WTC11 (cell line): ENCODE results near the gene TOR3A. TPM values are rescaled to one million over a fixed set of nuclear protein-coding genes. Genes with fewer than 3 reads are reported as not detected.

Experiments used
- ATAC-seq: fragments of 200-7000 bp; cut with Tn5 transposase; 2 replicates; pipeline ENCODE4 v1.10.0; 2021; ENCODE audit warnings: mild to moderate bottlenecking, moderate library complexity
- CTCF ChIA-PET: fragments of 300-600 bp; sonication (Branson Sonifier 250); formaldehyde crosslinking; loops from one replicate; lab custom pipeline; 2021; ENCODE audit warnings: antibody characterized with exemption; lab: Charles Lee
- POLR2A ChIA-PET: fragments of 350-600 bp; sonication (Branson Sonifier 250); formaldehyde crosslinking; loops from one replicate; lab custom pipeline; 2021; ENCODE audit warnings: antibody characterized with exemption; lab: Charles Lee
- DNase-seq: peaks from one replicate; pipeline ENCODE4 v3.0.0; 2021; ENCODE audit warnings: low spot score
- H3K27ac Mint-ChIP-seq: 2 replicates; pipeline ENCODE4 v1.8.0; 2021; ENCODE audit warnings: mixed read lengths
- H3K27me3 Mint-ChIP-seq: 2 replicates; pipeline ENCODE4 v1.8.0; 2021; ENCODE audit warnings: low read depth, mild to moderate bottlenecking, moderate library complexity, mixed read lengths
- H3K36me3 Mint-ChIP-seq: 2 replicates; pipeline ENCODE4 v1.8.0; 2021; ENCODE audit warnings: mixed read lengths
- H3K4me1 Mint-ChIP-seq: 2 replicates; pipeline ENCODE4 v1.8.0; 2022; ENCODE audit warnings: mixed read lengths
- H3K4me3 Mint-ChIP-seq: 2 replicates; pipeline ENCODE4 v1.8.0; 2021; ENCODE audit warnings: mild to moderate bottlenecking, moderate library complexity, mixed read lengths
- H3K9me3 Mint-ChIP-seq: 2 replicates; pipeline ENCODE4 v1.8.0; 2021; ENCODE audit warnings: mixed read lengths
- ERG ChIP-seq: fragments of 250-450 bp; sonication (Bioruptor Pico); IDR thresholded peaks from 2 replicates; pipeline ENCODE4 v1.8.0; 2021; ENCODE audit warnings: mild to moderate bottlenecking
- ESRRA ChIP-seq: sonication (generic); formaldehyde crosslinking; IDR thresholded peaks from 2 replicates; pipeline ENCODE4 v1.8.1; 2022; ENCODE audit warnings: mild to moderate bottlenecking, missing genetic modification reagents, borderline replicate concordance
- FOXJ3 ChIP-seq: sonication (generic); formaldehyde crosslinking; IDR thresholded peaks from 2 replicates; pipeline ENCODE4 v1.9.0; 2021; ENCODE audit warnings: missing genetic modification reagents, mild to moderate bottlenecking, borderline replicate concordance
- GTF2I ChIP-seq: fragments of 250-450 bp; sonication (Bioruptor Pico); conservative IDR thresholded peaks from 2 replicates; pipeline ENCODE4 v1.4.0; 2021; ENCODE audit warnings: mild to moderate bottlenecking
- HMGA2 ChIP-seq: fragments of 250-450 bp; sonication (Bioruptor Pico); IDR thresholded peaks from 2 replicates; pipeline ENCODE4 v1.4.0; 2021; ENCODE audit warnings: mild to moderate bottlenecking, moderate library complexity
- JAZF1 ChIP-seq: fragments of 250-450 bp; sonication (Bioruptor Pico); IDR thresholded peaks from 2 replicates; pipeline ENCODE4 v1.9.0; 2021; ENCODE audit warnings: moderate library complexity, mild to moderate bottlenecking, inconsistent platforms
- NR1H2 ChIP-seq: sonication (generic); formaldehyde crosslinking; IDR thresholded peaks from 2 replicates; pipeline ENCODE4 v1.9.0; 2021; ENCODE audit warnings: mild to moderate bottlenecking, moderate library complexity, missing genetic modification reagents
- NR2C2 ChIP-seq: sonication (generic); formaldehyde crosslinking; IDR thresholded peaks from 2 replicates; pipeline ENCODE4 v1.8.0; 2022; ENCODE audit warnings: mild to moderate bottlenecking, missing genetic modification reagents
- TP53 ChIP-seq: sonication (generic); formaldehyde crosslinking; IDR thresholded peaks from 2 replicates; pipeline ENCODE4 v1.8.1; 2023; ENCODE audit warnings: mild to moderate bottlenecking, missing genetic modification reagents
- ZNF138 ChIP-seq: sonication (generic); formaldehyde crosslinking; conservative IDR thresholded peaks from 2 replicates; pipeline ENCODE4 v1.8.1; 2022; ENCODE audit warnings: mild to moderate bottlenecking, moderate library complexity, missing genetic modification reagents
- ZNF396 ChIP-seq: fragments of 250-450 bp; sonication (Bioruptor Pico); IDR thresholded peaks from 2 replicates; pipeline ENCODE4 v1.8.0; 2021; ENCODE audit warnings: mild to moderate bottlenecking, moderate library complexity, borderline replicate concordance
- ZNF416 ChIP-seq: fragments of 250-450 bp; sonication (Bioruptor Pico); IDR thresholded peaks from 2 replicates; pipeline ENCODE4 v1.9.0; 2021; ENCODE audit warnings: mild to moderate bottlenecking, inconsistent platforms
- total RNA-seq: library from RNA; stranded (reverse); gene quantifications from 3 replicates; pipeline ENCODE4 v1.2.3, GENCODE V29; 2021
- TF ChIP-seq, protein P1 (sequence below): sonication (generic); formaldehyde crosslinking; IDR thresholded peaks from 2 replicates; pipeline ENCODE4 v1.8.0; 2022; ENCODE audit warnings: mild to moderate bottlenecking, missing genetic modification reagents
- TF ChIP-seq, protein P2 (sequence below): sonication (generic); formaldehyde crosslinking; IDR thresholded peaks from 2 replicates; pipeline ENCODE4 v1.8.1; 2022; ENCODE audit warnings: low read depth, missing genetic modification reagents, borderline replicate concordance
- TF ChIP-seq, protein P3 (sequence below): sonication (generic); formaldehyde crosslinking; conservative IDR thresholded peaks from 2 replicates; pipeline ENCODE4 v1.8.1; 2022; ENCODE audit warnings: mild to moderate bottlenecking, missing genetic modification reagents
- TF ChIP-seq, protein P4 (sequence below): fragments of 250-450 bp; sonication (Bioruptor Pico); IDR thresholded peaks from 2 replicates; pipeline ENCODE4 v1.9.0; 2021; ENCODE audit warnings: mild to moderate bottlenecking, borderline replicate concordance
- TF ChIP-seq, protein P5 (sequence below): sonication (generic); formaldehyde crosslinking; IDR thresholded peaks from 2 replicates; pipeline ENCODE4 v1.8.1; 2022; ENCODE audit warnings: low read depth, mild to moderate bottlenecking, moderate library complexity, missing genetic modification reagents, borderline replicate concordance
- TF ChIP-seq, protein P6 (sequence below): fragments of 250-450 bp; sonication (Bioruptor Pico); IDR thresholded peaks from 2 replicates; pipeline ENCODE4 v1.9.0; 2021; ENCODE audit warnings: mild to moderate bottlenecking

Gene TOR3A
- total RNA-seq, 1 experiment from 2014 or later: 20.5 TPM

GRCh38 chr1:179047636-179047997 is 34.3 kb upstream of the TOR3A start:
- Mint-ChIP-seq H3K27ac (no peak overlapping the region), H3K4me3 (no peak overlapping the region), H3K27me3 (no peaks in the 10 kb centered on the region), H3K4me1 (no peaks in the 10 kb centered on the region), H3K36me3 (no peaks in the 10 kb centered on the region), H3K9me3 (no peaks in the 10 kb centered on the region)
- CTCF ChIA-PET: no interaction called here
- no peak for DNase-seq
- no peak for ATAC-seq
- TF ChIP-seq, protein P1, sequence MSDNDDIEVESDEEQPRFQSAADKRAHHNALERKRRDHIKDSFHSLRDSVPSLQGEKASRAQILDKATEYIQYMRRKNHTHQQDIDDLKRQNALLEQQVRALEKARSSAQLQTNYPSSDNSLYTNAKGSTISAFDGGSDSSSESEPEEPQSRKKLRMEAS (CRISPR knock-in tag): no peak
- TF ChIP-seq, protein P2, sequence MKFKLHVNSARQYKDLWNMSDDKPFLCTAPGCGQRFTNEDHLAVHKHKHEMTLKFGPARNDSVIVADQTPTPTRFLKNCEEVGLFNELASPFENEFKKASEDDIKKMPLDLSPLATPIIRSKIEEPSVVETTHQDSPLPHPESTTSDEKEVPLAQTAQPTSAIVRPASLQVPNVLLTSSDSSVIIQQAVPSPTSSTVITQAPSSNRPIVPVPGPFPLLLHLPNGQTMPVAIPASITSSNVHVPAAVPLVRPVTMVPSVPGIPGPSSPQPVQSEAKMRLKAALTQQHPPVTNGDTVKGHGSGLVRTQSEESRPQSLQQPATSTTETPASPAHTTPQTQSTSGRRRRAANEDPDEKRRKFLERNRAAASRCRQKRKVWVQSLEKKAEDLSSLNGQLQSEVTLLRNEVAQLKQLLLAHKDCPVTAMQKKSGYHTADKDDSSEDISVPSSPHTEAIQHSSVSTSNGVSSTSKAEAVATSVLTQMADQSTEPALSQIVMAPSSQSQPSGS (CRISPR knock-in tag): no peak
- TF ChIP-seq TP53 (CRISPR knock-in tag): no peak
- TF ChIP-seq ERG (CRISPR knock-in tag): no peak
- no peak for TF ChIP-seq NR2C2 (CRISPR knock-in tag)
- no peak for TF ChIP-seq GTF2I (CRISPR knock-in tag)
- POLR2A ChIA-PET: no interaction called here

GRCh38 chr1:179048339-179049124 is 33.3 kb upstream of the TOR3A start:
- H3K4me3 Mint-ChIP-seq: no peak overlapping the region
- ATAC-seq (no peak), DNase-seq (no peak)
- H3K27ac Mint-ChIP-seq: no peak overlapping the region
- no peaks in the 10 kb centered on the region for H3K27me3 Mint-ChIP-seq
- TF ChIP-seq ZNF138 (CRISPR knock-in tag) (no peak), JAZF1 (no peak)
- CTCF ChIA-PET: no interaction called here
- H3K36me3 Mint-ChIP-seq: no peaks in the 10 kb centered on the region
- no peaks in the 10 kb centered on the region for H3K4me1 Mint-ChIP-seq
- POLR2A ChIA-PET: no interaction called here
- no peaks in the 10 kb centered on the region for H3K9me3 Mint-ChIP-seq

DNA sequence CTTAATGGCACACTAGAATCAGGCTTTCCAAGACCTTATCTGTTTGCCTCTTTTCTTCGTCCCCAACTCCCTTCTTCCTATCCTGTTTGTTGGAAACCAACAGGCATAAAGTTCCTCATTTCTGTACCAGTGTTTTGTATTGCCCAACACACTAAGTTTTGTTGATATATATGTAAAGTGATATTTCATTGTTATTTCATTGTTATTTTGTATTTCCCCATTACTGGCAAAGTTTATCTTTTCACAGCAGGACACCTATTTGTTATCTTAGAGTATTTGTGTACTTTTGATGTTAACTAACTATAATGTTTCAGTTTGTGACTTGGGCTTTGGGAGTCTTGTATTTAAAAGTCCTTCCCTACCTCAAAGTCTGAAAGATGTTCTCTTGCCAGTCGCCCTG is 29.1 kb upstream of the TOR3A start:
- POLR2A ChIA-PET: no interaction called here
- DNase-seq (no peak), ATAC-seq (no peak)
- Mint-ChIP-seq H3K4me3 (no peak overlapping the region), H3K9me3 (peaks cover 16% of the 10 kb centered on the region), H3K27me3 (no peaks in the 10 kb centered on the region; the same call in 1 of the 2 replicates), H3K27ac (no peak overlapping the region), H3K36me3 (peaks cover 25% of the 10 kb centered on the region), H3K4me1 (peaks cover 5% of the 10 kb centered on the region)
- CTCF ChIA-PET: no interaction called here
- TF ChIP-seq, protein P3, sequence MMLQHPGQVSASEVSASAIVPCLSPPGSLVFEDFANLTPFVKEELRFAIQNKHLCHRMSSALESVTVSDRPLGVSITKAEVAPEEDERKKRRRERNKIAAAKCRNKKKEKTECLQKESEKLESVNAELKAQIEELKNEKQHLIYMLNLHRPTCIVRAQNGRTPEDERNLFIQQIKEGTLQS (CRISPR knock-in tag): no peak
- TF ChIP-seq, protein P4, sequence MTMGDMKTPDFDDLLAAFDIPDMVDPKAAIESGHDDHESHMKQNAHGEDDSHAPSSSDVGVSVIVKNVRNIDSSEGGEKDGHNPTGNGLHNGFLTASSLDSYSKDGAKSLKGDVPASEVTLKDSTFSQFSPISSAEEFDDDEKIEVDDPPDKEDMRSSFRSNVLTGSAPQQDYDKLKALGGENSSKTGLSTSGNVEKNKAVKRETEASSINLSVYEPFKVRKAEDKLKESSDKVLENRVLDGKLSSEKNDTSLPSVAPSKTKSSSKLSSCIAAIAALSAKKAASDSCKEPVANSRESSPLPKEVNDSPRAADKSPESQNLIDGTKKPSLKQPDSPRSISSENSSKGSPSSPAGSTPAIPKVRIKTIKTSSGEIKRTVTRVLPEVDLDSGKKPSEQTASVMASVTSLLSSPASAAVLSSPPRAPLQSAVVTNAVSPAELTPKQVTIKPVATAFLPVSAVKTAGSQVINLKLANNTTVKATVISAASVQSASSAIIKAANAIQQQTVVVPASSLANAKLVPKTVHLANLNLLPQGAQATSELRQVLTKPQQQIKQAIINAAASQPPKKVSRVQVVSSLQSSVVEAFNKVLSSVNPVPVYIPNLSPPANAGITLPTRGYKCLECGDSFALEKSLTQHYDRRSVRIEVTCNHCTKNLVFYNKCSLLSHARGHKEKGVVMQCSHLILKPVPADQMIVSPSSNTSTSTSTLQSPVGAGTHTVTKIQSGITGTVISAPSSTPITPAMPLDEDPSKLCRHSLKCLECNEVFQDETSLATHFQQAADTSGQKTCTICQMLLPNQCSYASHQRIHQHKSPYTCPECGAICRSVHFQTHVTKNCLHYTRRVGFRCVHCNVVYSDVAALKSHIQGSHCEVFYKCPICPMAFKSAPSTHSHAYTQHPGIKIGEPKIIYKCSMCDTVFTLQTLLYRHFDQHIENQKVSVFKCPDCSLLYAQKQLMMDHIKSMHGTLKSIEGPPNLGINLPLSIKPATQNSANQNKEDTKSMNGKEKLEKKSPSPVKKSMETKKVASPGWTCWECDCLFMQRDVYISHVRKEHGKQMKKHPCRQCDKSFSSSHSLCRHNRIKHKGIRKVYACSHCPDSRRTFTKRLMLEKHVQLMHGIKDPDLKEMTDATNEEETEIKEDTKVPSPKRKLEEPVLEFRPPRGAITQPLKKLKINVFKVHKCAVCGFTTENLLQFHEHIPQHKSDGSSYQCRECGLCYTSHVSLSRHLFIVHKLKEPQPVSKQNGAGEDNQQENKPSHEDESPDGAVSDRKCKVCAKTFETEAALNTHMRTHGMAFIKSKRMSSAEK (CRISPR knock-in tag): no peak
- TF ChIP-seq, protein P5, sequence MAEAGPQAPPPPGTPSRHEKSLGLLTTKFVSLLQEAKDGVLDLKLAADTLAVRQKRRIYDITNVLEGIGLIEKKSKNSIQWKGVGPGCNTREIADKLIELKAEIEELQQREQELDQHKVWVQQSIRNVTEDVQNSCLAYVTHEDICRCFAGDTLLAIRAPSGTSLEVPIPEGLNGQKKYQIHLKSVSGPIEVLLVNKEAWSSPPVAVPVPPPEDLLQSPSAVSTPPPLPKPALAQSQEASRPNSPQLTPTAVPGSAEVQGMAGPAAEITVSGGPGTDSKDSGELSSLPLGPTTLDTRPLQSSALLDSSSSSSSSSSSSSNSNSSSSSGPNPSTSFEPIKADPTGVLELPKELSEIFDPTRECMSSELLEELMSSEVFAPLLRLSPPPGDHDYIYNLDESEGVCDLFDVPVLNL (CRISPR knock-in tag): no peak
- TF ChIP-seq ZNF416 (CRISPR knock-in tag) (no peak), ZNF396 (no peak), FOXJ3 (CRISPR knock-in tag) (no peak), TP53 (CRISPR knock-in tag) (no peak), NR1H2 (no peak), HMGA2 (CRISPR knock-in tag) (no peak), ESRRA (CRISPR knock-in tag) (no peak), ERG (CRISPR knock-in tag) (no peak)
- TF ChIP-seq, protein P6, sequence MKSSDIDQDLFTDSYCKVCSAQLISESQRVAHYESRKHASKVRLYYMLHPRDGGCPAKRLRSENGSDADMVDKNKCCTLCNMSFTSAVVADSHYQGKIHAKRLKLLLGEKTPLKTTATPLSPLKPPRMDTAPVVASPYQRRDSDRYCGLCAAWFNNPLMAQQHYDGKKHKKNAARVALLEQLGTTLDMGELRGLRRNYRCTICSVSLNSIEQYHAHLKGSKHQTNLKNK: no peak
